Adrenal gland (tissue), 12 donors: ENCODE data around the gene SOHLH1. TPM values are rescaled to one million over a fixed set of nuclear protein-coding genes. Genes with fewer than 3 reads are reported as not detected.

Experiments
- DNase-seq, 7 donors: peaks; one replicate each; pipeline ENCODE4 v3.0.0-alpha.2; 2019 to 2020
- H3K27ac ChIP-seq, 5 donors: fragments of 200-600 bp; sonication (generic) in 4 of 5; 1 replicate in 3 of 5; 2 replicates in 2 of 5; pipeline versions ENCODE4 v1.5.1 to v1.8.0; 2016 to 2020; ENCODE audit warnings: mild to moderate bottlenecking in 1 of 5
- H3K27me3 ChIP-seq: fragments of 200-600 bp; 2 replicates; pipeline ENCODE4 v1.8.0; 2021
- H3K36me3 ChIP-seq, 2 donors: fragments of 200-600 bp; replicated peaks in 1 of 2; 1 replicate in 1 of 2; 2 replicates in 1 of 2; pipeline versions ENCODE4 v1.5.1 to v1.8.0; 2018 to 2022
- H3K4me1 ChIP-seq, 2 donors: fragments of 200-600 bp; replicated peaks in 1 of 2; 1 replicate in 1 of 2; 2 replicates in 1 of 2; pipeline versions ENCODE4 v1.5.1 to v1.8.0; 2018 to 2021
- H3K4me3 ChIP-seq, 4 donors: fragments of 200-600 bp; sonication (generic) in 3 of 4; one replicate each; pipeline ENCODE4 v1.5.1; 2016 to 2018
- H3K9me3 ChIP-seq, 3 donors: fragments of 200-600 bp; sonication (generic) in 1 of 3; replicated peaks in 1 of 3; 1 replicate in 2 of 3; 2 replicates in 1 of 3; pipeline versions ENCODE4 v1.5.1 to v1.8.0; 2016 to 2021
- CTCF ChIP-seq, 6 experiments: fragments of 450-650 bp in 4 of 6; fragments of 200-600 bp in 2 of 6; sonication (generic) in 1 of 6; IDR thresholded peaks; 1 replicate in 5 of 6; 2 replicates in 1 of 6; pipeline versions ENCODE4 v1.5.1 to v1.8.0; 2016 to 2021; ENCODE audit warnings: antibody characterized with exemption in 6 of 6, mild to moderate bottlenecking in 2 of 6, moderate library complexity in 1 of 6
- POLR2A ChIP-seq, 2 donors: fragments of 450-650 bp; IDR thresholded peaks; one replicate each; pipeline ENCODE4 v1.6.1; 2017; ENCODE audit warnings: antibody characterized with exemption in 2 of 2, mild to moderate bottlenecking in 2 of 2, moderate library complexity in 1 of 2
- WGBS, 4 donors: extraction: QIAGEN DNeasy Blood & Tissue Kit in 2 of 4; methylation state at CpG; one replicate each; pipeline versions ENCODE4 v1.1.5 to v1.1.7; 2013 to 2017; 5-methylcytosine and 5-hydroxymethylcytosine counted together
- intact Hi-C, 2 donors: fragments of 100-400 bp; cut with DNase I; formaldehyde crosslinking; loops; one replicate each; pipeline versions ENCODE4 v1.14.1 to v1.15.0; 2022 to 2023
- polyA plus RNA-seq, 3 donors: library from polyadenylated mRNA; stranded (reverse); fragments of 200-250 nt in 2 of 3; fragments of 350-450 nt in 1 of 3; fragmentation: Illumina TruSeq in 1 of 3; extraction: RNeasy Lipid Tissue Mini Kit (QIAGEN cat#74804) in 1 of 3; gene quantifications; one replicate each; pipeline ENCODE4 v1.2.3, GENCODE V29; 2013 to 2014
- total RNA-seq, 9 donors: library from RNA; depleted of rRNA in 4 of 9; stranded (reverse); fragments of >200 nt in 4 of 9; fragments of 120-200 nt in 1 of 9; fragmentation: NEBNext Ultra II Directional in 1 of 9; extraction: Animal tissue kit (Norgen Biotek cat#: 25700) in 1 of 9; gene quantifications; one replicate each; pipeline versions ENCODE4 v1.1.0 to v1.2.4, GENCODE V29; 2013 to 2023
- donor health status: healthy with polysubstance abuse.
- donor health status: Bipolar disorder and iron deficiency.
- donor health status: DM: yes; HTN: yes; CAD: no.
- donor health status: DM: no; HTN: no; CAD: no.
- donor health status: DM: no; HTN: no; CAD: no.
- donor health status: DM: yes; HTN: yes; CAD: no.

SOHLH1 gene
- total and polyA plus RNA-seq, 12 donors: not detected

GRCh38 chr9:135701067-135701958 is 2.0 kb upstream of the SOHLH1 start:
- no peak for DNase-seq
- H3K27ac ChIP-seq: no peak overlapping the region
- no peak for TF ChIP-seq CTCF (IDR thresholded peaks at IDR 0.05)
- no peak for TF ChIP-seq POLR2A (IDR thresholded peaks at IDR 0.05)
- peaks cover 0 to 8% of the 10 kb centered on the region in 2 donors for H3K4me1 ChIP-seq
- no peak overlapping the region for H3K4me3 ChIP-seq
- 23 to 81% (median 36%) methylated on average over 8 to 40 of the region's 40 CpGs for WGBS, 4 donors
- intact Hi-C loops: loop anchor here in 1 of 2 donors (5.0 to 10.0 kb wide), 2 partner anchors 263 to 421 kb away; partner anchors contain the start of gene UBAC1
- H3K9me3 ChIP-seq: no peaks in the 10 kb centered on the region
- H3K36me3 ChIP-seq: no peaks in the 10 kb centered on the region
- H3K27me3 ChIP-seq: peaks cover 24% of the 10 kb centered on the region

- TF ChIP-seq POLR2A (IDR thresholded peaks at IDR 0.05): no peak
- Histone ChIP-seq H3K36me3 (no peaks in the 10 kb centered on the region), H3K4me3 (no peak overlapping the region), H3K9me3 (no peaks in the 10 kb centered on the region), H3K4me1 (peaks cover 0 to 8% of the 10 kb centered on the region in 2 donors), H3K27me3 (peaks cover 24% of the 10 kb centered on the region), H3K27ac (no peak overlapping the region)
- intact Hi-C loops: loop anchor here in 1 of 2 donors (5.0 to 10.0 kb wide), 2 partner anchors 264 to 422 kb away; partner anchors contain the start of gene UBAC1
- 67 to 84% (median 81%) methylated on average over 15 of the region's 15 CpGs for WGBS, 4 donors
- no peak for DNase-seq
Measured at GRCh38 chr9:135700525-135700924, 1.2 kb upstream of the SOHLH1 start.

- Histone ChIP-seq H3K4me1 (peaks cover 0 to 8% of the 10 kb centered on the region in 2 donors), H3K27me3 (peaks cover 16% of the 10 kb centered on the region), H3K36me3 (no peaks in the 10 kb centered on the region), H3K27ac (no peak overlapping the region), H3K4me3 (no peak overlapping the region), H3K9me3 (no peaks in the 10 kb centered on the region)
- WGBS, 4 donors: 79 to 88% (median 83%) methylated on average over 10 to 19 of the region's 19 CpGs
- intact Hi-C loops: no loop called here
- DNase-seq: no peak
- no peak for TF ChIP-seq CTCF (IDR thresholded peaks at IDR 0.05)
- no peak for TF ChIP-seq POLR2A (IDR thresholded peaks at IDR 0.05)
Measured at GRCh38 chr9:135698767-135699166, 514 bp downstream of the SOHLH1 start.

GRCh38 chr9:135698236-135698635 is 1.0 kb downstream of the SOHLH1 start:
- intact Hi-C loops: no loop called here
- peaks cover 11% of the 10 kb centered on the region for H3K27me3 ChIP-seq
- H3K36me3 ChIP-seq: no peaks in the 10 kb centered on the region
- TF ChIP-seq POLR2A (IDR thresholded peaks at IDR 0.05) (no peak), CTCF (IDR thresholded peaks at IDR 0.05) (no peak)
- H3K4me3 ChIP-seq: no peak overlapping the region
- H3K4me1 ChIP-seq: peaks cover 0 to 8% of the 10 kb centered on the region in 2 donors
- no peak overlapping the region for H3K27ac ChIP-seq
- DNase-seq: no peak
- no peaks in the 10 kb centered on the region for H3K9me3 ChIP-seq
- 61 to 82% (median 77%) methylated on average over 5 to 21 of the region's 21 CpGs for WGBS, 4 donors
